Mesendoderm (in vitro differentiated cells): ENCODE results near the gene HS2ST1.
"Not testable (repeated sequence)": the region's sequence is repeated elsewhere in the genome, so short reads cannot be mapped to it uniquely, and the experiment has no call there.

Experiments used
- DNase-seq: peaks from one replicate; pipeline ENCODE4 v3.0.0; 2013
- H2AK5ac ChIP-seq: 2 replicates; pipeline ENCODE4 v1.6.1; 2013; ENCODE audit warnings: low read length, inconsistent platforms
- H2BK120ac ChIP-seq: 2 replicates; pipeline ENCODE4 v1.6.1; 2013; ENCODE audit warnings: low read depth, mild to moderate bottlenecking, low read length, moderate library complexity, mixed read lengths
- H2BK15ac ChIP-seq: replicated peaks from 2 replicates; pipeline ENCODE4 v1.6.1; 2013; ENCODE audit warnings: low read depth, mild to moderate bottlenecking, moderate library complexity
- H2BK5ac ChIP-seq: 2 replicates; pipeline ENCODE4 v1.6.1; 2013; ENCODE audit warnings: low read length, inconsistent platforms
- H3K18ac ChIP-seq: 2 replicates; pipeline ENCODE4 v1.6.1; 2013; ENCODE audit warnings: mild to moderate bottlenecking, low read length, mixed read lengths
- H3K23ac ChIP-seq: one replicate; pipeline ENCODE4 v1.6.1; 2013; ENCODE audit warnings: low read length
- H3K27ac ChIP-seq: 2 replicates; pipeline ENCODE4 v1.5.1; 2013; ENCODE audit warnings: low read depth, mild to moderate bottlenecking, inconsistent platforms, low read length, moderate library complexity
- H3K27me3 ChIP-seq: 2 replicates; pipeline ENCODE4 v1.6.1; 2013; ENCODE audit warnings: low read length, control low read depth, mild to moderate bottlenecking, inconsistent platforms; ENCODE audit not compliant: insufficient read depth, poor library complexity
- H3K36me3 ChIP-seq: 2 replicates; pipeline ENCODE4 v1.6.1; 2013; ENCODE audit warnings: low read length, inconsistent platforms; ENCODE audit not compliant: control insufficient read depth, insufficient read depth
- H3K4ac ChIP-seq: one replicate; pipeline ENCODE4 v1.6.1; 2013; ENCODE audit warnings: low read depth, mild to moderate bottlenecking, low read length, moderate library complexity
- H3K4me1 ChIP-seq: 2 replicates; pipeline ENCODE4 v1.6.1; 2013; ENCODE audit warnings: low read depth, low read length, inconsistent platforms; ENCODE audit not compliant: control insufficient read depth
- H3K4me2 ChIP-seq: 2 replicates; pipeline ENCODE4 v1.6.1; 2013; ENCODE audit warnings: low read length
- H3K4me3 ChIP-seq: 2 replicates; pipeline ENCODE4 v1.5.1; 2013; ENCODE audit warnings: mild to moderate bottlenecking, low read length
- H3K56ac ChIP-seq: one replicate; pipeline ENCODE4 v1.6.1; 2013; ENCODE audit warnings: low read length
- H3K79me1 ChIP-seq: 2 replicates; pipeline ENCODE4 v1.6.1; 2013; ENCODE audit warnings: low read length, inconsistent platforms
- H3K79me2 ChIP-seq: 2 replicates; pipeline ENCODE4 v1.6.1; 2013; ENCODE audit warnings: mild to moderate bottlenecking, low read length; ENCODE audit not compliant: control insufficient read depth, insufficient read depth
- H3K9ac ChIP-seq: 2 replicates; pipeline ENCODE4 v1.6.1; 2013; ENCODE audit warnings: low read length, inconsistent platforms
- H4K5ac ChIP-seq: one replicate; pipeline ENCODE4 v1.6.1; 2013; ENCODE audit warnings: low read length
- H4K8ac ChIP-seq: one replicate; pipeline ENCODE4 v1.6.1; 2013; ENCODE audit warnings: low read depth, mild to moderate bottlenecking, control low read depth, low read length, moderate library complexity
- WGBS: extraction: QIAGEN DNeasy Blood & Tissue Kit; methylation state at CpG from one replicate; pipeline ENCODE4 v1.1.7; 2013; ENCODE audit warnings: low lambda C conversion rate, missing lambda C conversion rate; ENCODE audit not compliant: insufficient coverage; ENCODE audit errors: extremely low coverage; 5-methylcytosine and 5-hydroxymethylcytosine counted together

Gene HS2ST1

DNA sequence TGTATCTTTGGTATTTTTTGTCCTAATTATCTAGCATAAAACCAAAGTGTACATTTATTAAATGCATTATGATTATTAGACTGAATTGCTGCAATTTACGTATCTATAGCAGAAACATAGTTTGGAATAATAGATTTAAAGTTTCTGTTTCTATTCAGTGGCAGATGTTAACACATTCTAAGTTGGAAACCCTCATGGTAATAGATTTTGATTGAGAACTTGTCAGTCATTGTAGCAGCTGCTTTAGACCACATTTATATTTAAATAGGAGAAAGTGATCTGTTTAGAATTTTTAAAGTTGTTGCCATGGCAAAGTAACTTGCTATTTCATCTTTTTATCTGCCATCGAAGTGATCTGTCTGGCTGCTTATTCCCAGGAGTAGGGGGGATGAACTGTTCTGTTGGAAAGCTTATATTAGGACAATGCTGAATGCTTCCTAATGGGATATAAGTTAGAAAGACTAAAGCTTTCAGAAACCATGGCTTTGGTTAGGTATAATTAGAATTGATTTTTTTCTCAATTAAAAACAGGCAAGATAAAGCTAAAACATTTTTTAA lies 61.6 kb downstream of the HS2ST1 start:
- Histone ChIP-seq H2AK5ac (no peak overlapping the region), H2BK5ac (no peak overlapping the region), H3K9ac (no peak overlapping the region), H4K5ac (no peak overlapping the region), H3K4me1 (no peaks in the 10 kb centered on the region), H3K18ac (no peak overlapping the region), H3K27ac (no peak overlapping the region), H3K56ac (no peak overlapping the region), H3K79me1 (peaks cover 1% of the 10 kb centered on the region), H4K8ac (no peak overlapping the region), H2BK15ac (no peak overlapping the region), H3K27me3 (no peaks in the 10 kb centered on the region), H3K4ac (no peak overlapping the region), H3K4me3 (no peak overlapping the region), H3K79me2 (no peaks in the 10 kb centered on the region), H2BK120ac (no peak overlapping the region), H3K4me2 (no peak overlapping the region), H3K23ac (no peak overlapping the region), H3K36me3 (no peaks in the 10 kb centered on the region)
- no CpG with 5 or more reads among the region's 2 CpGs for WGBS
- no peak for DNase-seq

DNA sequence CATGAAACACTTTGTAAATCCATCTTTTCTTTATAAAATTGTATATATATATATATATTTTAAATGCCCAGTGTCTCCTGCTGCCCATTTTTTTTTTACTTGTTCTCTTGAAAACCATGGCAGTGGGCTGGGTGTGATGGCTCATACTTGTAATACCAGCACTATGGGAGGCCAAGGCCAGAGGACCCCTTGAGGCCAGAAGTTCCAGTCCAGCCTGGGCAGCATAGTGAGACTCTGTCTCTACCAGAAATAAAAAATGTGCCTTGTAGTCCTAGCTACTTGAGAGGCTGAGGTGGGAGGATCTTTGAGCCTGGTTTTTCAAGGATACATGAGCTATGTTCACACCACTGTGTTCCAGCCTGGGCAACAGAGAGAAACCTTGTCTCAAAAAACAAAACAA lies 62.2 kb downstream of the HS2ST1 start:
- H2BK15ac ChIP-seq = no peak overlapping the region
- no peak overlapping the region for H3K56ac ChIP-seq
- peaks cover 1% of the 10 kb centered on the region for H3K79me1 ChIP-seq
- H2BK5ac ChIP-seq = no peak overlapping the region
- no peak overlapping the region for H3K27ac ChIP-seq
- H3K36me3 ChIP-seq = no peaks in the 10 kb centered on the region
- no peak overlapping the region for H3K23ac ChIP-seq
- no peak overlapping the region for H2AK5ac ChIP-seq
- H3K4me1 ChIP-seq = no peaks in the 10 kb centered on the region
- no peak overlapping the region for H3K18ac ChIP-seq
- no peak overlapping the region for H2BK120ac ChIP-seq
- no peak overlapping the region for H4K5ac ChIP-seq
- H3K9ac ChIP-seq = no peak overlapping the region
- no peak for DNase-seq
- no peak overlapping the region for H3K4me2 ChIP-seq
- no peak overlapping the region for H4K8ac ChIP-seq
- H3K4ac ChIP-seq = no peak overlapping the region
- H3K79me2 ChIP-seq = no peaks in the 10 kb centered on the region
- no peak overlapping the region for H3K4me3 ChIP-seq
- no peaks in the 10 kb centered on the region for H3K27me3 ChIP-seq

DNA sequence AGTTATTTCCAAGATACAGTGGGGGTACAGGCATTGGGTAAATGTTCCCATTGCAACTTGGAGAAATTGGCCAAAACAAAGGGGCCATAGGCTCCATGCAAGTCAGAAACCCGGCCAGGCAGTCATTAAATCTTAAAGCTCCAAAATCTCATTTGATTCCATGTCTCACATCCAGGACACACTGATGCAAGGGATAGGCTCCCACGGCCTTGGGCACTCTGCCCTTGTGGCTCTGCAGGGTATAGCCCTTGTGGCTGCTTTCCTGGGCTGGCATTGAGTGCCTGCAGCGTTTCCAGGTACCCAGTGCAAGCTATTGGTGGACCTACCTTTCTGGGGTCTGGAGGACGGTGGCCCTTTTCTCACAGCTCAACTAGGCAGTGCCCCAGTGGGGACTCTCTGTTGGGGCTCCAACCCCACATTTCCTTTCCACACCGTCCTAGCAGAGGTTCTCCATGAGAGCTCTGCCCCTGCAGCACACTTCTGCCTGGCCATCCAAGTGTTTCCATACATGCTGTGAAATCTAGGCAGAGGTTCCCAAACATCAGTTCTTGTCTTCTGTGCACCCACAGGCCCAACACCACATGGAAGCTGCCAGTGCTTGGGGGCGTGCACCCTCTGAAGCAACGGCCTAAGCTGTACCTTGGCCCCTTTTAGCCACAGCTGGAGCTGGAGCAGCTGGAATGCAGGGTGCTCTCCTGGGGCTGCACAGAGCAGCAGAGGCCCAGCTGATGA lies 67.2 kb downstream of the HS2ST1 start:
- Histone ChIP-seq H3K4me1 (no peaks in the 10 kb centered on the region), H2BK120ac (no peak overlapping the region), H2BK15ac (no peak overlapping the region), H3K9ac (no peak overlapping the region), H3K4me2 (no peak overlapping the region), H3K4me3 (no peak overlapping the region), H3K56ac (no peak overlapping the region), H4K5ac (no peak overlapping the region), H3K36me3 (no peaks in the 10 kb centered on the region), H3K27me3 (no peaks in the 10 kb centered on the region), H4K8ac (no peak overlapping the region), H2AK5ac (no peak overlapping the region), H3K79me2 (no peaks in the 10 kb centered on the region), H3K27ac (no peak overlapping the region), H2BK5ac (no peak overlapping the region), H3K79me1 (peaks cover 1% of the 10 kb centered on the region), H3K4ac (no peak overlapping the region), H3K23ac (no peak overlapping the region), H3K18ac (no peak overlapping the region)
- DNase-seq = no peak
- no CpG with 5 or more reads among the region's 7 CpGs for WGBS

DNA sequence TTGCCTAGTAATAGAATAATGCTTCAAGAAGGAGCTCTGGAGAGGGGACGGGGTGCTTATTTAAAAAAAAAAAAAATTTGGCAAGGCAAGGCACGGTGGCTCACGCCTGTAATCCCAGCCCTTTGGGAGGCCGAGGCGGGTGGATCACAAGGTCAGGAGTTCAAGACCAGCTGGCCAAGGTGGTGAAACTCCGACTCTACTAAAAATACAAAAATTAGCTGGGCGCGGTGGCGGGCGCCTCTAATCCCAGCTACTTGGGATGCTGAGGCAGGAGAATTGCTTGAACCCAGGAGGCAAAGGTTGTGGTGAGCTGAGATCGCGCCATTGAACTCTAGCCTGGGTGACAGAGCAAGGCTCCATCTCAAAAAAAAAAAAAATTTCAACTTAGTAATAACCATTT lies 69.2 kb downstream of the HS2ST1 start:
- DNase-seq, H2BK120ac ChIP-seq, H4K5ac ChIP-seq, H2BK15ac ChIP-seq, H3K79me2 ChIP-seq, H3K4me3 ChIP-seq, H3K36me3 ChIP-seq, H3K27ac ChIP-seq, H3K56ac ChIP-seq, H3K4me1 ChIP-seq, H3K4ac ChIP-seq, H3K27me3 ChIP-seq, H3K23ac ChIP-seq, H2BK5ac ChIP-seq, H3K9ac ChIP-seq, H3K18ac ChIP-seq, H3K4me2 ChIP-seq, H3K79me1 ChIP-seq, H4K8ac ChIP-seq, H2AK5ac ChIP-seq: not testable (repeated sequence)
- no CpG with 5 or more reads among the region's 12 CpGs for WGBS

DNA sequence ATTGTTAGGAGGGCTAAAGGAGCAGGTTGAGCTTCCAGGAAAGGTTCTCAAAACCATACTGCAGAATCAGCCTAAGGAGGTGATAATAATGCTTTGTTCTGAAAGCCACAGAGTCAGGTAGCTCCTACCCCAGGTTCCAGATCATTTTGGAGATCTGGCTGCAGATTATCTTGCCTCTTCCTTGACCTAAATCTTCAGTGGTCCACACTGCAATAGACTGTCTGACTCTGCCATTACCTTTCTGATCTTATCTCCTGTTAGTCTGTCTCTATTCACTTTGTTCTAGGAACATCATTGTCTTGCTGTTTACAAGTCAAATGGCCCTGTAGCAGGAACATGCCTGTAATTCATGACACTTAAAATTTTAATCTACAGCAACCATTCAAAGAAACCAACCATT lies 73.0 kb downstream of the HS2ST1 start:
- Histone ChIP-seq H3K79me2 (no peaks in the 10 kb centered on the region), H3K27me3 (no peaks in the 10 kb centered on the region), H4K8ac (no peak overlapping the region), H3K56ac (no peak overlapping the region), H3K79me1 (no peaks in the 10 kb centered on the region), H2AK5ac (no peak overlapping the region), H2BK5ac (no peak overlapping the region), H2BK15ac (no peak overlapping the region), H3K9ac (no peak overlapping the region), H4K5ac (no peak overlapping the region), H3K4me3 (no peak overlapping the region), H3K23ac (no peak overlapping the region), H3K4me1 (no peaks in the 10 kb centered on the region), H3K36me3 (no peaks in the 10 kb centered on the region), H3K4me2 (no peak overlapping the region), H3K18ac (no peak overlapping the region), H2BK120ac (no peak overlapping the region), H3K27ac (no peak overlapping the region), H3K4ac (no peak overlapping the region)
- peak; percentile 7 for DNase-seq

DNA sequence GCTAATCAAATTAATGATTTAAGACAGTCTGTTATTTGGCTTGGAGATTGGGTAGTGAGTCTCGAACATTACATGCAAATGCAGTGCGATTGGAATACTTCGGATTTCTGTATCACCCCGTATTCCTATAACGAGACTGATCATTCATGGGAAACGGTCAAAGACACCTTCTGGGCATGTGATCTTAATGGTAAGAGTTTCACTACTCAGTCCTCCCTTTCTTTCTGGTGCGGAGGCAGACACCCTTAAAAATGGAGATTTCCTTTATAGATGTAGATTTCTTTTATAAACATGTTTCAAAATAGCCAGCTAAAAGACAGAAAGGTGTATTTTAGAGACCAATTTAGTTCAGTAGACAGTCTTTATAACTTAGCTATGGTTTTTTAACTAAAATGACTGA lies 74.4 kb downstream of the HS2ST1 start:
- no peaks in the 10 kb centered on the region for H3K27me3 ChIP-seq
- no peak overlapping the region for H4K8ac ChIP-seq
- H2BK5ac ChIP-seq = no peak overlapping the region
- DNase-seq = no peak
- no peak overlapping the region for H3K56ac ChIP-seq
- H3K4me1 ChIP-seq = peaks cover 4% of the 10 kb centered on the region
- H2BK15ac ChIP-seq = no peak overlapping the region
- no peak overlapping the region for H4K5ac ChIP-seq
- no peaks in the 10 kb centered on the region for H3K36me3 ChIP-seq
- no peak overlapping the region for H2AK5ac ChIP-seq
- no peak overlapping the region for H3K9ac ChIP-seq
- H3K4ac ChIP-seq = no peak overlapping the region
- H3K4me3 ChIP-seq = no peak overlapping the region
- peaks cover 2% of the 10 kb centered on the region for H3K79me1 ChIP-seq
- H3K18ac ChIP-seq = no peak overlapping the region
- no peak overlapping the region for H3K27ac ChIP-seq
- H3K4me2 ChIP-seq = no peak overlapping the region
- H3K23ac ChIP-seq = no peak overlapping the region
- no peak overlapping the region for H2BK120ac ChIP-seq
- no CpG with 5 or more reads among the region's 7 CpGs for WGBS
- no peaks in the 10 kb centered on the region for H3K79me2 ChIP-seq
